ENCODE results near the gene BAK1. TPM values are rescaled to one million over a fixed set of nuclear protein-coding genes. Genes with fewer than 3 reads are reported as not detected.
"Not testable (repeated sequence)": the region's sequence is repeated elsewhere in the genome, so short reads cannot be mapped to it uniquely, and the experiment has no call there.

BAK1 gene
- total RNA-seq, 4 donors from 2014 or later, result 12.6 to 15.0 (median 14.3) TPM

DNA sequence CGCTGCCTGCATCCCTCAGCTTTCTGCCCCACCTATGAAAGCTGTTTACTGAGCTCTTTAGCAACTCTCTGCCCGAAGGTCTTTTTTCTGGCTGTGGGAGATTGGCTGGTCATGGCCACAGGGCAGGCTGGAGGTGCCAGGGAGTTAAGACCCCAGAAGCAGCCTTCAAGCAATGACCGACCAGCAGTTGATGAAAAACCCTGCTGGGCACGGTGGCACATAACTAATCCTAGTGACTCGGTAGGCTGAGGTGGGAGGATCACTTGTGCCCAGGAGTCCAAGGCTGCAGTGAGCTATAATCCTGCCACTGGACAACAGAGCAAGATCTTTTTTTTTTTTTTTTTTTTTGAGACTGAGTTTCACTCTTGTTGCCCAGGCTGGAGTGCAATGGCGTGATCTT lies 20.7 kb upstream of the BAK1 start:
- no peaks in the 10 kb centered on the region for H3K27me3 ChIP-seq
- H3K36me3 ChIP-seq, result no peaks in the 10 kb centered on the region
- H3K9me3 ChIP-seq, result no peaks in the 10 kb centered on the region
- H3K27ac ChIP-seq, result no peak overlapping the region
- H3K4me1 ChIP-seq, result peaks cover 6% of the 10 kb centered on the region
- TF ChIP-seq EP300 (IDR thresholded peaks at IDR 0.05) (no peak), POLR2AphosphoS5 (IDR thresholded peaks at IDR 0.05) (no peak), POLR2A (IDR thresholded peaks at IDR 0.05) (no peak)
- TF ChIP-seq, protein P1, sequence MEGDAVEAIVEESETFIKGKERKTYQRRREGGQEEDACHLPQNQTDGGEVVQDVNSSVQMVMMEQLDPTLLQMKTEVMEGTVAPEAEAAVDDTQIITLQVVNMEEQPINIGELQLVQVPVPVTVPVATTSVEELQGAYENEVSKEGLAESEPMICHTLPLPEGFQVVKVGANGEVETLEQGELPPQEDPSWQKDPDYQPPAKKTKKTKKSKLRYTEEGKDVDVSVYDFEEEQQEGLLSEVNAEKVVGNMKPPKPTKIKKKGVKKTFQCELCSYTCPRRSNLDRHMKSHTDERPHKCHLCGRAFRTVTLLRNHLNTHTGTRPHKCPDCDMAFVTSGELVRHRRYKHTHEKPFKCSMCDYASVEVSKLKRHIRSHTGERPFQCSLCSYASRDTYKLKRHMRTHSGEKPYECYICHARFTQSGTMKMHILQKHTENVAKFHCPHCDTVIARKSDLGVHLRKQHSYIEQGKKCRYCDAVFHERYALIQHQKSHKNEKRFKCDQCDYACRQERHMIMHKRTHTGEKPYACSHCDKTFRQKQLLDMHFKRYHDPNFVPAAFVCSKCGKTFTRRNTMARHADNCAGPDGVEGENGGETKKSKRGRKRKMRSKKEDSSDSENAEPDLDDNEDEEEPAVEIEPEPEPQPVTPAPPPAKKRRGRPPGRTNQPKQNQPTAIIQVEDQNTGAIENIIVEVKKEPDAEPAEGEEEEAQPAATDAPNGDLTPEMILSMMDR (IDR thresholded peaks at IDR 0.05), result no peak
- 95% methylated on average over 6 of the region's 6 CpGs for WGBS
- no peak for DNase-seq (ENCODE audit: low spot score in 2 of 2)
- H3K4me3 ChIP-seq, result no peak overlapping the region

DNA sequence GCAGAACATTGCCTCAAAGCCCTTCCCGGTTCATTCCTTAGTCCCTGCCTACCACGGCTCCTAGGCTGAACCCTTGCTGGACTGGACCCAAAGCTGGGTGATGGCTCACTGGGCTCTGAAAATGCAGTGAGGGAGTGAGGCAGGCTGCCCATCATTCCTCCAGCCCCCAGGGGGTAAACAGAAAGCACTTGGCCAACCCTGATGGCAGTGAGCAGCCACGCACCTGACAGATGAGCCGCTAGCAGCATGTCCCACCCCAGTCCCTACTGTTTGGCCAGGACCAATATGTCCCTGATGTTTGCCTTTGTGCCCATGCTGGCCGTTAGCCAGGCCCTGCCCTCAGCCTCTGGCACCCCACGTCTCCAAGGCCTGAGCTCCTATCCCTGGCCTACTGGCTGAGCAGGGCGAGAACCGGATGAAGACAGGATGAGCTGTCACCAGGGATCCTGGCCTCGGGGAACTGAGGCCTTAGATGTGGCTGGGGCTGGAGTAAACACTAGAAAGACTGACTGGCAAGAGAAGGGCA lies 19.4 kb upstream of the BAK1 start:
- WGBS, result 42% methylated on average over 9 of the region's 9 CpGs
- DNase-seq (ENCODE audit: low spot score in 2 of 2), result no peak

DNA sequence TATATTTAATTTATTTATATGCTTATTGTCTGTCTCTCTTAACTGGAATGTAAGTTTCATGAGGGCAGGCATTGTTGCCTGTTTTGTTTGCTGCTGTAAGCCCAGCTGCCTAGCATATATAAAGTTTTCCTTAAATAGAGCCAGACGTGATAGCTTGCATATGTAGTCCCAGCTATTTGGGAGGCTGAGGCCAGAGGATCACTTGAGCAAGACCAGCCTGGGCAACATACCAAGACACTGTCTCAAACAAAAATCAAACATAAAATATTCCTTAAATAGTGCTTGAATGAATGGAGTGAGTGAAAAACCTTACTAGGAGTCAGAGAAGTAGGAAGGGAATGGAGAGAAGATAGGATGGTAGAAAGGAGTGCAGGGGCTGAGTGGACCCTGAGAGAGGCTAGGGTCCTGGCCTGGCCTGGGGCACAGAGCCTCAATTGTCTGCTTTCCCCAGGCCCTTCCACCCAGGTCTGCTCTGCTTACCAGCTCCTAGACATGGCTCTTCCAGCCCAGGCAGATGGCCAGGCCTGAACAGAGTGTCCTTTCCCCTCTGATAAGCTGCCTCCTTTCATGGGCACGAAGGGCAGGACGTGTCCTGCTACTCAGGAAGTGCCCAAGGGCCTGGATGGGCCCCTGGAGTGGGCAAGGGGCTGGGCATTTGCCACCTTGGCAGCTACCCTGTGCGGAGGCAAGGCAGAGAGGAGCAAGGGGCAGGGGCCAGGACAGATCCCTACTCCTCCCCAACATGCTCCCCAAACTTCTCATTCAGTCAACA lies 17.7 kb upstream of the BAK1 start:
- Histone ChIP-seq H3K27me3 (no peaks in the 10 kb centered on the region), H3K27ac (no peak overlapping the region), H3K4me3 (no peak overlapping the region), H3K36me3 (no peaks in the 10 kb centered on the region), H3K4me1 (peaks cover 15% of the 10 kb centered on the region), H3K9me3 (no peaks in the 10 kb centered on the region)
- no peak for DNase-seq (ENCODE audit: low spot score in 2 of 2)
- WGBS, result 65% methylated on average over 4 of the region's 4 CpGs
- TF ChIP-seq POLR2A (IDR thresholded peaks at IDR 0.05), result no peak
- no peak for TF ChIP-seq POLR2AphosphoS5 (IDR thresholded peaks at IDR 0.05)
- TF ChIP-seq EP300 (IDR thresholded peaks at IDR 0.05), result no peak
- TF ChIP-seq, protein P1 (IDR thresholded peaks at IDR 0.05), result no peak

More for the DNA sequence above, 19.4 kb upstream of the BAK1 start:
- Histone ChIP-seq H3K36me3 (no peaks in the 10 kb centered on the region), H3K4me1 (peaks cover 6% of the 10 kb centered on the region), H3K4me3 (no peak overlapping the region), H3K27ac (no peak overlapping the region), H3K9me3 (no peaks in the 10 kb centered on the region), H3K27me3 (no peaks in the 10 kb centered on the region)
- no peak for TF ChIP-seq POLR2AphosphoS5 (IDR thresholded peaks at IDR 0.05)
- TF ChIP-seq, protein P1 (IDR thresholded peaks at IDR 0.05), result no peak
- TF ChIP-seq POLR2A (IDR thresholded peaks at IDR 0.05), result no peak

DNA sequence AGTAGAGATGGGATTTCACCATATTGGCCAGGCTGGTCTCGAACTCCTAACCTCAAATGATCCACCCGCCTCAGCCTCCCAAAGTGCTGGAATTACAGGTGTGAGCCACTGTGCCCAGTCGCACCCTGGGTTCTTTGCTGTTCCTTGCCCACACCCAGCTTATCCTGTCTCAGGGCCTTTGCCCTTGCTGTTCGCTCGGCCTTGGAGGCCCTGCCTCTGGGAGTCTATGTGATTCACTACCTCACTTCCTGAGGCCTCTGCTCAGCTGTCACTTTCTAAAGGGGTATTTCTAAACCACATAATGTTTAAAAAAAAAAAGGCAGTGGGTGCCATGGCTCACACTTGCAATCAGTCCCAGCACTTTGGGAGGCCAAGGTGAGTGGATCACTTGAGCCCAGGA lies 16.8 kb upstream of the BAK1 start:
- H3K4me3 ChIP-seq; H3K9me3 ChIP-seq; H3K36me3 ChIP-seq; H3K27me3 ChIP-seq; H3K27ac ChIP-seq; DNase-seq (ENCODE audit: low spot score in 2 of 2): not testable (repeated sequence)
- peaks cover 17% of the 10 kb centered on the region for H3K4me1 ChIP-seq
- 94% methylated on average over 5 of the region's 5 CpGs for WGBS

DNA sequence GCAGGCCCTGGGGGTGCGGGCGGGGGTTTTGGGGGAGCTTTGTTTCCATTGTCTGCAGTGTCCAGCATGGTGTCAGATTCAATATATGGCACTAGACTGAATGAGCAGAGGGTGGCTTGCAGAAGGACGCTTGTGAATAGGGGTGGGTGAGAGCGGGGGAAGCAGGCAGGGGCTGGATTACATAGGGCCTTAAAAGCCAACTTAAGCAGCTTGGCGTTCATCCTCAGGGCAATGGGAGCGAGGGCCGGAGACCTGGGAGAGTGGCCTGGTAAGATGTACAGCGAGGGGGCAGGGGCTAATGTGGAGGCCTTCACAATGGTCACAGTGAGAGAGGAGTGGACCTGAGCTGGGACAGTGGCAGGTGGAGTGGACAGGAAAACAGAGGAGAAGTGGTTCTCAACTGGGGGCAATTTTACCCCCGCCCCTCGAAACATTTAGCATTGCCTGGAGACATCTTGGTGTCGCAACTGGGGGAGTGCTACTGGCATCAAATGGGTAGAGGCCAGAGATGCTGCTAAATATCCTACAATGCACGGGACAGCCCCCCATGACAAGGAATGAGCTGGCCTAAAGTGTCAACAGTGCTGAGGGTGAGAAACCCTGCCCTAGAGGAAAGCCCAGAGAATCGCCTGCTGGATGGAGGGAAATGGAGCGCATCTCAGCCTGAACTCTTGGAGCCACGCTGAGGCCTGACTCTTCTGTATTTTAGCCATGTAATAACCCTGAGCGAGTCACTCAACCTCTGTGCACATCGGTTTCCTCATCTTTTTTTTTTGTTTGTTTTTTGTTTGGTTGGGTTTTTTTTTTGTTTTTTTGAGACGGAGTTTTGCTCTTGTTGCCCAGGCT lies 15.1 kb upstream of the BAK1 start:
- no peak overlapping the region for H3K4me3 ChIP-seq
- no peaks in the 10 kb centered on the region for H3K27me3 ChIP-seq
- DNase-seq (ENCODE audit: low spot score in 2 of 2), result no peak
- no peak overlapping the region for H3K27ac ChIP-seq
- WGBS, result 93% methylated on average over 18 of the region's 18 CpGs
- TF ChIP-seq, protein P1 (IDR thresholded peaks at IDR 0.05), result no peak
- TF ChIP-seq POLR2A (IDR thresholded peaks at IDR 0.05) (no peak), EP300 (IDR thresholded peaks at IDR 0.05) (no peak), POLR2AphosphoS5 (IDR thresholded peaks at IDR 0.05) (no peak)
- no peaks in the 10 kb centered on the region for H3K36me3 ChIP-seq
- H3K9me3 ChIP-seq, result no peaks in the 10 kb centered on the region
- peaks cover 32% of the 10 kb centered on the region for H3K4me1 ChIP-seq

All from suprapubic skin (tissue), 4 donors.